ENCODE results near the gene GEMIN5.
A peak's percentile ranks its signal among the peaks of the same experiment; 100 is the strongest.

The GEMIN5 gene

GRCh38 chr5:154863291-154864080 lies 74.5 kb downstream of the GEMIN5 start:
- peaks cover 41% of the 10 kb centered on the region for H3K36me3 ChIP-seq
- no peak for DNase-seq
- H3K9me3 ChIP-seq = no peaks in the 10 kb centered on the region
- peaks cover 12% of the 10 kb centered on the region for H3K4me1 ChIP-seq
- TF ChIP-seq CTCF (IDR thresholded peaks at IDR 0.05; ENCODE audit: low read depth, low read length) = no peak
- H3K27me3 ChIP-seq = no peaks in the 10 kb centered on the region
- H3K4me3 ChIP-seq (ENCODE audit: low read depth, low read length) = no peak overlapping the region

GRCh38 chr5:154862766-154863165 lies 75.2 kb downstream of the GEMIN5 start:
- Histone ChIP-seq H3K4me1 (peaks cover 8% of the 10 kb centered on the region), H3K36me3 (peaks cover 41% of the 10 kb centered on the region), H3K27me3 (no peaks in the 10 kb centered on the region), H3K9me3 (no peaks in the 10 kb centered on the region), H3K4me3 (ENCODE audit: low read depth, low read length) (no peak overlapping the region)
- DNase-seq = no peak
- TF ChIP-seq CTCF (IDR thresholded peaks at IDR 0.05; ENCODE audit: low read depth, low read length) = no peak

GRCh38 chr5:154861946-154862345 lies 76.1 kb downstream of the GEMIN5 start:
- peaks cover 36% of the 10 kb centered on the region for H3K36me3 ChIP-seq
- peaks cover 9% of the 10 kb centered on the region for H3K4me1 ChIP-seq

GRCh38 chr5:154860765-154861164 lies 77.2 kb downstream of the GEMIN5 start:
- TF ChIP-seq CTCF (IDR thresholded peaks at IDR 0.05; ENCODE audit: low read depth, low read length) = no peak

More at GRCh38 chr5:154861946-154862345, 76.1 kb downstream of the GEMIN5 start:
- Histone ChIP-seq H3K27me3 (no peaks in the 10 kb centered on the region), H3K4me3 (ENCODE audit: low read depth, low read length) (no peak overlapping the region), H3K9me3 (no peaks in the 10 kb centered on the region)
- TF ChIP-seq CTCF (IDR thresholded peaks at IDR 0.05; ENCODE audit: low read depth, low read length) = no peak
- DNase-seq = no peak

GRCh38 chr5:154860123-154860522 lies 77.9 kb downstream of the GEMIN5 start:
- H3K9me3 ChIP-seq = no peaks in the 10 kb centered on the region
- H3K27me3 ChIP-seq = no peaks in the 10 kb centered on the region
- H3K4me1 ChIP-seq = peaks cover 14% of the 10 kb centered on the region
- no peak for TF ChIP-seq CTCF (IDR thresholded peaks at IDR 0.05; ENCODE audit: low read depth, low read length)
- DNase-seq = no peak
- peaks cover 20% of the 10 kb centered on the region for H3K36me3 ChIP-seq
- peak overlapping the region; percentile 88 for H3K4me3 ChIP-seq (ENCODE audit: low read depth, low read length)

More at GRCh38 chr5:154860765-154861164, 77.2 kb downstream of the GEMIN5 start:
- H3K4me1 ChIP-seq = peaks cover 14% of the 10 kb centered on the region
- H3K4me3 ChIP-seq (ENCODE audit: low read depth, low read length) = no peak overlapping the region
- peaks cover 26% of the 10 kb centered on the region for H3K36me3 ChIP-seq
- no peak for DNase-seq
- H3K27me3 ChIP-seq = no peaks in the 10 kb centered on the region
- no peaks in the 10 kb centered on the region for H3K9me3 ChIP-seq

Measured in BE2C (cell line).